Anterior cingulate cortex (tissue), 58 donors: ENCODE data around the gene SYNE1.
A peak's percentile ranks its signal among the peaks of the same experiment; 100 is the strongest.
"Not testable (repeated sequence)": the region's sequence is repeated elsewhere in the genome, so short reads cannot be mapped to it uniquely, and the experiment has no call there.

Experiments
- DNase-seq, 58 donors: peaks; one replicate each; lab custom pipeline; 2025; lab: John Stamatoyannopoulos, UW

Gene SYNE1

GRCh38 chr6:152453421-152453820 lies 183.7 kb downstream of the SYNE1 start:
- no peak for DNase-seq

GRCh38 chr6:152452639-152453038 lies 184.5 kb downstream of the SYNE1 start:
- DNase-seq: no peak

- no peak for DNase-seq
Observed at GRCh38 chr6:152450519-152450918, 186.6 kb downstream of the SYNE1 start.

- DNase-seq: peak in 2 of 58 donors; percentile 6 to 7
Observed at GRCh38 chr6:152441902-152442301, 195.3 kb downstream of the SYNE1 start.

- DNase-seq: no peak
Observed at GRCh38 chr6:152435816-152436215, 201.3 kb downstream of the SYNE1 start.

GRCh38 chr6:152432758-152433157 lies 204.4 kb downstream of the SYNE1 start:
- DNase-seq: peak in 6 of 58 donors; percentile 10 to 19 (median 15)

- peak in 2 of 58 donors; percentile 8 to 9 for DNase-seq
Observed at GRCh38 chr6:152428126-152428525, 209.0 kb downstream of the SYNE1 start.

GRCh38 chr6:152426276-152426675 lies 210.9 kb downstream of the SYNE1 start:
- DNase-seq: no peak

- DNase-seq: no peak
Observed at GRCh38 chr6:152423216-152424103, 213.7 kb downstream of the SYNE1 start.

- DNase-seq: not testable (repeated sequence)
Observed at GRCh38 chr6:152421496-152421895, 215.7 kb downstream of the SYNE1 start.

- DNase-seq: no peak
Observed at GRCh38 chr6:152420696-152421095, 216.5 kb downstream of the SYNE1 start.

GRCh38 chr6:152418551-152418950 lies 218.6 kb downstream of the SYNE1 start:
- DNase-seq: no peak

GRCh38 chr6:152416652-152417051 lies 220.5 kb downstream of the SYNE1 start:
- DNase-seq: peak in 7 of 58 donors; percentile 1 to 14 (median 10)

GRCh38 chr6:152404936-152405595 lies 232.1 kb downstream of the SYNE1 start:
- DNase-seq: no peak

GRCh38 chr6:152404086-152404857 lies 232.9 kb downstream of the SYNE1 start:
- DNase-seq: no peak

- no peak for DNase-seq
Observed at GRCh38 chr6:152402791-152403190, 234.4 kb downstream of the SYNE1 start.

GRCh38 chr6:152401978-152402377 lies 235.2 kb downstream of the SYNE1 start:
- DNase-seq: no peak

GRCh38 chr6:152399399-152399798 lies 237.8 kb downstream of the SYNE1 start:
- DNase-seq: no peak

GRCh38 chr6:152398993-152399392 lies 238.2 kb downstream of the SYNE1 start:
- no peak for DNase-seq

- DNase-seq: no peak
Observed at GRCh38 chr6:152398316-152398715, 238.8 kb downstream of the SYNE1 start.

GRCh38 chr6:152394303-152394702 lies 242.9 kb downstream of the SYNE1 start:
- DNase-seq: no peak
